A549 (cell line): ENCODE results near the gene ALPI. TPM values are rescaled to one million over a fixed set of nuclear protein-coding genes. Genes with fewer than 3 reads are reported as not detected.

ENCODE experiments used
- ATAC-seq, 2 experiments: fragments of 200-7000 bp in 1 of 2; fragments of >200 bp in 1 of 2; cut with Nextera tagmentation in 1 of 2; cut with Tn5 transposase in 1 of 2; 3 replicates each; pipeline versions ENCODE4 v1.8.0 to v1.9.1; 2018 to 2020; ENCODE audit warnings: mild to moderate bottlenecking in 1 of 2, moderate library complexity in 1 of 2
- CTCF ChIA-PET: fragments of 300-600 bp; sonication (Branson Sonifier 250); formaldehyde crosslinking; extraction: SDS; loops from one replicate; lab custom pipeline; 2021; ENCODE audit warnings: antibody characterized with exemption, inconsistent platforms; lab: Yijun Ruan, JAX
- POLR2A ChIA-PET: fragments of 350-600 bp; formaldehyde crosslinking; extraction: SDS; loops from one replicate; lab custom pipeline; 2021; ENCODE audit warnings: antibody characterized with exemption, inconsistent platforms; lab: Yijun Ruan, JAX
- DNase-seq, 2 experiments: peaks; one replicate each; pipeline versions ENCODE4 v3.0.0 to v3.0.0-alpha.2; 2011 to 2016; ENCODE audit warnings: low read depth in 1 of 2, low spot score in 1 of 2
- FAIRE-seq: peaks from 2 replicates; lab custom pipeline; 2011; peaks lifted over from hg19 to GRCh38; lab: Jason Lieb, UNC
- H3K27ac ChIP-seq, 2 experiments: fragments of >200 bp; sonication (Bioruptor Twin); formaldehyde crosslinking; 3 replicates each; pipeline ENCODE4 v1.5.1; 2016 to 2017
- H3K4me1 ChIP-seq: fragments of >200 bp; sonication (Bioruptor Twin); formaldehyde crosslinking; 3 replicates; pipeline ENCODE4 v1.6.1; 2016
- H3K4me2 ChIP-seq: fragments of >200 bp; sonication (Bioruptor Twin); formaldehyde crosslinking; 3 replicates; pipeline ENCODE4 v1.6.1; 2016
- H3K4me3 ChIP-seq: fragments of >200 bp; sonication (Bioruptor Twin); formaldehyde crosslinking; 3 replicates; pipeline ENCODE4 v1.5.1; 2016
- H3K9me3 ChIP-seq: fragments of >200 bp; sonication (Bioruptor Twin); formaldehyde crosslinking; 3 replicates; pipeline ENCODE4 v1.6.1; 2016
- EP300 ChIP-seq, 2 experiments: fragments of >200 bp; sonication (Bioruptor Twin); formaldehyde crosslinking; IDR thresholded peaks; 2 replicates in 1 of 2; 3 replicates in 1 of 2; pipeline ENCODE4 v1.6.1; 2016 to 2017
- FOSB ChIP-seq: fragments of 250-450 bp; sonication (Bioruptor Pico); IDR thresholded peaks from 2 replicates; pipeline ENCODE4 v1.5.0; 2020; ENCODE audit warnings: mild to moderate bottlenecking, moderate library complexity
- FOSL2 ChIP-seq, 2 experiments: fragments of 450-650 bp in 1 of 2; fragments of >200 bp in 1 of 2; sonication (Bioruptor Twin) in 1 of 2; formaldehyde crosslinking; IDR thresholded peaks; 2 replicates each; pipeline versions ENCODE4 v1.5.0 to v1.6.1; 2016 to 2020; ENCODE audit warnings: mild to moderate bottlenecking in 1 of 2, moderate library complexity in 1 of 2
- GATA3 ChIP-seq: IDR thresholded peaks from 2 replicates; pipeline ENCODE4 v1.6.1; 2012; ENCODE audit warnings: borderline replicate concordance
- JUN ChIP-seq, 2 experiments: fragments of >200 bp; sonication (Bioruptor Twin); formaldehyde crosslinking; IDR thresholded peaks; 2 replicates in 1 of 2; 3 replicates in 1 of 2; pipeline ENCODE4 v1.6.1; 2016 to 2017
- KDM1A ChIP-seq: fragments of 200-600 bp; sonication (generic); IDR thresholded peaks from 2 replicates; pipeline ENCODE4 v1.6.1; 2016; ENCODE audit warnings: low read depth, mild to moderate bottlenecking
- NPAS2 ChIP-seq: fragments of 250-450 bp; sonication (Bioruptor Pico); IDR thresholded peaks from 2 replicates; pipeline ENCODE4 v1.8.0; 2022; ENCODE audit warnings: mild to moderate bottlenecking, moderate library complexity, borderline replicate concordance
- PHF8 ChIP-seq: fragments of 200-600 bp; sonication (generic); IDR thresholded peaks from 2 replicates; pipeline ENCODE4 v1.6.1; 2016; ENCODE audit warnings: low read depth, mild to moderate bottlenecking, antibody characterized with exemption, moderate library complexity, borderline replicate concordance
- RARB ChIP-seq: fragments of 250-450 bp; sonication (Bioruptor Pico); IDR thresholded peaks from 2 replicates; pipeline ENCODE4 v1.8.0; 2021; ENCODE audit warnings: mild to moderate bottlenecking, moderate library complexity
- SREBF2 ChIP-seq: fragments of 450-650 bp; IDR thresholded peaks from 2 replicates; pipeline ENCODE4 v1.6.1; 2014; ENCODE audit warnings: mild to moderate bottlenecking, moderate library complexity
- TFCP2L1 ChIP-seq: fragments of 250-450 bp; sonication (Bioruptor Pico); IDR thresholded peaks from 2 replicates; pipeline ENCODE4 v1.5.0; 2021; ENCODE audit warnings: mild to moderate bottlenecking
- WGBS: methylation state at CpG from one replicate; pipeline ENCODE4 v1.1.6; 2017; ENCODE audit errors: missing lambda C conversion rate; 5-methylcytosine and 5-hydroxymethylcytosine counted together
- polyA plus RNA-seq, 4 experiments: library from polyadenylated mRNA; depleted of rRNA in 3 of 4; stranded (reverse); fragments of >200 nt; fragmentation: RNase III in 1 of 4; extraction: RNeasy Plus Mini Kit Qiagen cat#74134 plus additional on column Dnase treatment in 1 of 4; gene quantifications; 2 replicates in 3 of 4; 3 replicates in 1 of 4; pipeline ENCODE4 v1.2.3, GENCODE V29; 2011 to 2017
- TF ChIP-seq, protein P1 (sequence below): fragments of 250-450 bp; sonication (Bioruptor Pico); IDR thresholded peaks from 2 replicates; pipeline ENCODE4 v1.5.0; 2021; ENCODE audit warnings: mild to moderate bottlenecking, moderate library complexity, borderline replicate concordance
- TF ChIP-seq, protein P2 (sequence below): fragments of >200 bp; sonication (Bioruptor Twin); formaldehyde crosslinking; IDR thresholded peaks from 3 replicates; pipeline ENCODE4 v1.6.1; 2016
- TF ChIP-seq, protein P3 (sequence below): fragments of 150-350 bp; IDR thresholded peaks from 2 replicates; pipeline ENCODE4 v1.6.1; 2014; ENCODE audit warnings: low read depth, mild to moderate bottlenecking, low read length
- TF ChIP-seq, protein P4 (sequence below): fragments of 200-600 bp; sonication (generic); IDR thresholded peaks from 2 replicates; pipeline ENCODE4 v1.6.1; 2016; ENCODE audit warnings: antibody characterized with exemption, mild to moderate bottlenecking, moderate library complexity
- TF ChIP-seq, protein P5 (sequence below): IDR thresholded peaks from 2 replicates; pipeline ENCODE4 v1.6.1; 2012
- TF ChIP-seq, protein P6 (sequence below): fragments of 250-450 bp; sonication (Bioruptor Pico); IDR thresholded peaks from 2 replicates; pipeline ENCODE4 v1.5.0; 2020; ENCODE audit warnings: low read depth, mild to moderate bottlenecking, moderate library complexity

Gene ALPI
- polyA plus RNA-seq, 2 of the 4 experiments (the other 2 are of a cell fraction) = 0.05 TPM; not detected in 1

DNA sequence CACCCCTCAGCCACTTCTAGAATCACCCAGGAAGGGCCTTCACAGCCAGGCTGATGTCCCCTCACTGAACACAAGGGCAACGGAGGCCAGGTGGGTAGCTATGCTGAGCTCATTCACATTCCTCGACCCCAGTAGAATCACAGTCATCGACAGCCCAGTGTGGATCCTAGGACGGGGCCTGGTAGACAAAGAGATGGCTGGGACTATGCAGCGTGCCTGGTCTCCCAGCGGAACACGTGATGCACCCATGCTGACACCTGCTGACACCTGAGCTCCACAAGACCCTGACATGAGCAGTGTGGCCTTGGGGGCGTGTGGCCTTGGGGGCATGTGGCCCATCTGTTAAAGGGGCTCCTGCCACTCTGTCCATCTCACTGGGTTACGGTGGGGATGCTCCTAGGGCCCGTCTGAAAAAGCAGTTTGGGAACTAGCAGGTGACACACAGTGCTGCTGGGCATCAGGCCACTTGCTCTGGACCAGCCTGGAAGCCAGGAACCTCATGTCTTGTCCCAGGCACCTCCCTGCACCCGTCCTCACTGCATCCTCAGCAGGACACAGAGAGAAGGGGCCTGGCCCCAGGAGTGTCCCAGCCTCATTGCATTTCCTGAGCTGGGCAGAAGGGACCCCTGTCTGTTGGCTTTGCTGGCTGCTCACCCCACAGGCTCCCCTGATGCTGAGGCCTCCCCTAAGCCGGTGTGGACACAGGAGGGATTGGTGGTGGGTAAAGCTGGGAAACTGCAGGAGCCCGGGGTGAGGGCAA, 22.0 kb downstream of the ALPI start:
- FAIRE-seq (no peak), DNase-seq (no peak), ATAC-seq (no peak)
- H3K4me3 ChIP-seq = no peak overlapping the region
- no peak overlapping the region for H3K27ac ChIP-seq
- H3K4me1 ChIP-seq = no peaks in the 10 kb centered on the region
- no peak overlapping the region for H3K4me2 ChIP-seq
- ChIA-PET CTCF (interaction anchor here (0.7 to 3.8 kb wide), 2 partner anchors 31 to 44 kb away, joined by 3 to 19 read pairs; no protein-coding TSS in a partner anchor), POLR2A (no interaction called here)
- 70% methylated on average over 8 of the region's 13 CpGs for WGBS
- TF ChIP-seq GATA3 (no peak), TFCP2L1 (CRISPR knock-in tag) (no peak)
- H3K9me3 ChIP-seq = no peaks in the 10 kb centered on the region

DNA sequence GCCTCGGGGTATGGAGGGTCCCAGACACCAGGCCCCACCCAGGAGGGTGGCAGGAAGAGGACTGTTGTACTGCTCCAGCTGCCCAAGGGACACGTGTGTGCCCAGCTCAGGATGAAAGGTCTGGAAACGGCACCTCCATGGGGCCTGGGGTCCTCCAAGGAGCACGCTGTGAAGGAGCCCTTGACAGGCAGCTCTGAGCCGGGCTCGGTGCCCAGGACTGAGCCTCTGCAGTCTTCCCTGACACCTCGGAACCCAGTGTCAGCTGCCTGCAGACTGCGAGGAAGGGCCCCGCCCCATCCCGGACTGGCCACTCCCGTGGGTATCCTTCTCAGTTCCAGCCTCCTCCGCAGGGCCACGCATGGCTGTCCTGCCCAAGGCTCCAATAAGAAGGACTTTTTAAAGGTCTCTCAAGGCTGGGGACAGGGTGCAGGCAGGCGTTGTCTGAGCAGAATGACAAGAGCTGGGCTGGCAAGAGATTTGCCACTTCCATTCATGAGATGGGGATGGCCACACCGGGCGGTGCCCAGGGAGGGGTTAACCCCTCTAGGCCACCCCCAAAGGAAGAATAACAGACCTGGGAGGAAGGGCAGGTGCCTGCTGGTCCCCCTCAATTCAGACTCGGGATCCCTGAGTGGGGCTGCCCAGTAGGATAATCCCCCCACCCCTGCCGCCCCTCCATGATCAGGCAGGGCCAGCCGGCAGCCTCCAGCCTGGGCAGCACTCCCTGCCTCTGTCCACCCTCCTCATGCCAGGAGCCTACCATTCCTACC, 22.8 kb downstream of the ALPI start:
- ChIA-PET CTCF (interaction anchor here (3.8 kb wide), 1 partner anchor 43 kb away, joined by 19 read pairs; no protein-coding TSS in a partner anchor), POLR2A (no interaction called here)
- WGBS = 48% methylated on average over 12 of the region's 19 CpGs
- TF ChIP-seq KDM1A (no peak), PHF8 (no peak), RARB (CRISPR knock-in tag) (no peak), SREBF2 (no peak), JUN (IDR thresholded peaks at IDR 0.05) (no peak), FOSL2 (IDR thresholded peaks at IDR 0.05) (no peak), FOSL2 (CRISPR knock-in tag; IDR thresholded peaks at IDR 0.05) (no peak), NPAS2 (no peak)
- TF ChIP-seq, protein P1, sequence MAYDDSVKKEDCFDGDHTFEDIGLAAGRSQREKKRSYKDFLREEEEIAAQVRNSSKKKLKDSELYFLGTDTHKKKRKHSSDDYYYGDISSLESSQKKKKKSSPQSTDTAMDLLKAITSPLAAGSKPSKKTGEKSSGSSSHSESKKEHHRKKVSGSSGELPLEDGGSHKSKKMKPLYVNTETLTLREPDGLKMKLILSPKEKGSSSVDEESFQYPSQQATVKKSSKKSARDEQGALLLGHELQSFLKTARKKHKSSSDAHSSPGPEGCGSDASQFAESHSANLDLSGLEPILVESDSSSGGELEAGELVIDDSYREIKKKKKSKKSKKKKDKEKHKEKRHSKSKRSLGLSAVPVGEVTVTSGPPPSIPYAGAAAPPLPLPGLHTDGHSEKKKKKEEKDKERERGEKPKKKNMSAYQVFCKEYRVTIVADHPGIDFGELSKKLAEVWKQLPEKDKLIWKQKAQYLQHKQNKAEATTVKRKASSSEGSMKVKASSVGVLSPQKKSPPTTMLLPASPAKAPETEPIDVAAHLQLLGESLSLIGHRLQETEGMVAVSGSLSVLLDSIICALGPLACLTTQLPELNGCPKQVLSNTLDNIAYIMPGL (CRISPR knock-in tag) = no peak
- TF ChIP-seq, protein P2, sequence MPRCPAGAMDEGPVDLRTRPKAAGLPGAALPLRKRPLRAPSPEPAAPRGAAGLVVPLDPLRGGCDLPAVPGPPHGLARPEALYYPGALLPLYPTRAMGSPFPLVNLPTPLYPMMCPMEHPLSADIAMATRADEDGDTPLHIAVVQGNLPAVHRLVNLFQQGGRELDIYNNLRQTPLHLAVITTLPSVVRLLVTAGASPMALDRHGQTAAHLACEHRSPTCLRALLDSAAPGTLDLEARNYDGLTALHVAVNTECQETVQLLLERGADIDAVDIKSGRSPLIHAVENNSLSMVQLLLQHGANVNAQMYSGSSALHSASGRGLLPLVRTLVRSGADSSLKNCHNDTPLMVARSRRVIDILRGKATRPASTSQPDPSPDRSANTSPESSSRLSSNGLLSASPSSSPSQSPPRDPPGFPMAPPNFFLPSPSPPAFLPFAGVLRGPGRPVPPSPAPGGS = no peak
- Histone ChIP-seq H3K4me2 (no peak overlapping the region), H3K27ac (no peak overlapping the region), H3K9me3 (no peaks in the 10 kb centered on the region), H3K4me1 (no peaks in the 10 kb centered on the region), H3K4me3 (no peak overlapping the region)
- FAIRE-seq = no peak
- no peak for DNase-seq
- peak in 1 of 2 experiments; percentile 12; a peak in 3 of 6 replicates for ATAC-seq

DNA sequence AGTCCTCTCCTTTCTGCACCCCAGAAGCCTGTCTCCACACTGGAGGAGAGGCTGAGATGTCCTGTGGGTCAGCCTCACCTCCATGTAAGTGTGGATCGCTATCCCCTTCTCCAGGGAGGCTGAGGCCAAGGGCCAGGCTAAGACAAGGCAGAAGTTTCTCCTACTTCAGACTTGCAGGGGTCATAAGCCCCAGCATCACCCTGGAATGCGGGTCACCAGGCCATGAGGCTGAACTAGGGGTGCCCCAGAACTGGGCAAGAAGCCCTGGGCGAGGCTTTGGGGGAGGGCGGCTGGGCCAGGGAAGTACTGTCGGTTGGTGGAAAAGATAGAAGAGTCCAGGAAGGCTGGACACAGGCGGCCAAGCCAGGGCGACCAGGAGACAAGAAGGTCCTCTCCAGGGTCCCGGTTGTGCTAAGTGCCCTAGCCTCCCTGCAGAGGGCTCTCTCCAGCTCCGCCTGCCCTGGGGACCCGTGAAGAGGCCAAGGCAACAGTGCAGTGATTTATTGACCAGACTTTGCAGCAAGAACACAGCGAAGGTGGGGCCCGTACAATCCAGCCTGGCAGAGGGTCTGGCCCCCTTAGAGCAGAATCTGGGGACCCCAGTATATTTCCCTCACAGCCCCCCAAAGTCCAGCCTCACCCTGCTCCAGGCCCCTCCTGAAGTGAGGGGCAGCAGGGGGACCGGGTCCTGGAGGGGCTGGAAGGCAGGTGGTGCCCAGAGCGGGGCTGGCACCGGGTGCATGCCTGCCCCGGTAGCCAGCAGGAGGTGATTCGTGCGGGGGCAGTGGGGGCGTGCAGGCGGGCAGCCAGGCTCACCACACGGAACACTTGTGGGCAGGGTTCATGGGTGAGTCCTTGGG, 23.6 kb downstream of the ALPI start:
- ChIA-PET CTCF (interaction anchor here (3.8 kb wide), 1 partner anchor 42 kb away, joined by 19 read pairs; no protein-coding TSS in a partner anchor), POLR2A (no interaction called here)
- TF ChIP-seq FOSL2 (IDR thresholded peaks at IDR 0.05) (no peak), FOSL2 (CRISPR knock-in tag; IDR thresholded peaks at IDR 0.05) (no peak), FOSB (CRISPR knock-in tag) (no peak), GATA3 (no peak), EP300 (IDR thresholded peaks at IDR 0.05) (no peak)
- TF ChIP-seq, protein P3, sequence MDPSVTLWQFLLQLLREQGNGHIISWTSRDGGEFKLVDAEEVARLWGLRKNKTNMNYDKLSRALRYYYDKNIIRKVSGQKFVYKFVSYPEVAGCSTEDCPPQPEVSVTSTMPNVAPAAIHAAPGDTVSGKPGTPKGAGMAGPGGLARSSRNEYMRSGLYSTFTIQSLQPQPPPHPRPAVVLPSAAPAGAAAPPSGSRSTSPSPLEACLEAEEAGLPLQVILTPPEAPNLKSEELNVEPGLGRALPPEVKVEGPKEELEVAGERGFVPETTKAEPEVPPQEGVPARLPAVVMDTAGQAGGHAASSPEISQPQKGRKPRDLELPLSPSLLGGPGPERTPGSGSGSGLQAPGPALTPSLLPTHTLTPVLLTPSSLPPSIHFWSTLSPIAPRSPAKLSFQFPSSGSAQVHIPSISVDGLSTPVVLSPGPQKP = no peak
- TF ChIP-seq, protein P4, sequence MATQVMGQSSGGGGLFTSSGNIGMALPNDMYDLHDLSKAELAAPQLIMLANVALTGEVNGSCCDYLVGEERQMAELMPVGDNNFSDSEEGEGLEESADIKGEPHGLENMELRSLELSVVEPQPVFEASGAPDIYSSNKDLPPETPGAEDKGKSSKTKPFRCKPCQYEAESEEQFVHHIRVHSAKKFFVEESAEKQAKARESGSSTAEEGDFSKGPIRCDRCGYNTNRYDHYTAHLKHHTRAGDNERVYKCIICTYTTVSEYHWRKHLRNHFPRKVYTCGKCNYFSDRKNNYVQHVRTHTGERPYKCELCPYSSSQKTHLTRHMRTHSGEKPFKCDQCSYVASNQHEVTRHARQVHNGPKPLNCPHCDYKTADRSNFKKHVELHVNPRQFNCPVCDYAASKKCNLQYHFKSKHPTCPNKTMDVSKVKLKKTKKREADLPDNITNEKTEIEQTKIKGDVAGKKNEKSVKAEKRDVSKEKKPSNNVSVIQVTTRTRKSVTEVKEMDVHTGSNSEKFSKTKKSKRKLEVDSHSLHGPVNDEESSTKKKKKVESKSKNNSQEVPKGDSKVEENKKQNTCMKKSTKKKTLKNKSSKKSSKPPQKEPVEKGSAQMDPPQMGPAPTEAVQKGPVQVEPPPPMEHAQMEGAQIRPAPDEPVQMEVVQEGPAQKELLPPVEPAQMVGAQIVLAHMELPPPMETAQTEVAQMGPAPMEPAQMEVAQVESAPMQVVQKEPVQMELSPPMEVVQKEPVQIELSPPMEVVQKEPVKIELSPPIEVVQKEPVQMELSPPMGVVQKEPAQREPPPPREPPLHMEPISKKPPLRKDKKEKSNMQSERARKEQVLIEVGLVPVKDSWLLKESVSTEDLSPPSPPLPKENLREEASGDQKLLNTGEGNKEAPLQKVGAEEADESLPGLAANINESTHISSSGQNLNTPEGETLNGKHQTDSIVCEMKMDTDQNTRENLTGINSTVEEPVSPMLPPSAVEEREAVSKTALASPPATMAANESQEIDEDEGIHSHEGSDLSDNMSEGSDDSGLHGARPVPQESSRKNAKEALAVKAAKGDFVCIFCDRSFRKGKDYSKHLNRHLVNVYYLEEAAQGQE = no peak
- TF ChIP-seq, protein P5, sequence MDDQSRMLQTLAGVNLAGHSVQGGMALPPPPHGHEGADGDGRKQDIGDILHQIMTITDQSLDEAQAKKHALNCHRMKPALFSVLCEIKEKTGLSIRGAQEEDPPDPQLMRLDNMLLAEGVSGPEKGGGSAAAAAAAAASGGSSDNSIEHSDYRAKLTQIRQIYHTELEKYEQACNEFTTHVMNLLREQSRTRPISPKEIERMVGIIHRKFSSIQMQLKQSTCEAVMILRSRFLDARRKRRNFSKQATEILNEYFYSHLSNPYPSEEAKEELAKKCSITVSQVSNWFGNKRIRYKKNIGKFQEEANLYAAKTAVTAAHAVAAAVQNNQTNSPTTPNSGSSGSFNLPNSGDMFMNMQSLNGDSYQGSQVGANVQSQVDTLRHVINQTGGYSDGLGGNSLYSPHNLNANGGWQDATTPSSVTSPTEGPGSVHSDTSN = no peak
- TF ChIP-seq, protein P6, sequence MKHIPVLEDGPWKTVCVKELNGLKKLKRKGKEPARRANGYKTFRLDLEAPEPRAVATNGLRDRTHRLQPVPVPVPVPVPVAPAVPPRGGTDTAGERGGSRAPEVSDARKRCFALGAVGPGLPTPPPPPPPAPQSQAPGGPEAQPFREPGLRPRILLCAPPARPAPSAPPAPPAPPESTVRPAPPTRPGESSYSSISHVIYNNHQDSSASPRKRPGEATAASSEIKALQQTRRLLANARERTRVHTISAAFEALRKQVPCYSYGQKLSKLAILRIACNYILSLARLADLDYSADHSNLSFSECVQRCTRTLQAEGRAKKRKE (CRISPR knock-in tag) = no peak

More for the DNA sequence above, 23.6 kb downstream of the ALPI start:
- WGBS = 63% methylated on average over 9 of the region's 21 CpGs
- Histone ChIP-seq H3K27ac (no peak overlapping the region), H3K9me3 (no peaks in the 10 kb centered on the region), H3K4me2 (no peak overlapping the region), H3K4me1 (no peaks in the 10 kb centered on the region), H3K4me3 (no peak overlapping the region)
- peak; percentile 7 to 67; a peak in 3 of 6 replicates for ATAC-seq
- no peak for DNase-seq
- no peak for FAIRE-seq
